ENCODE data around the gene TMEM263.

The TMEM263 gene

GRCh38 chr12:106910202-106910601 lies 45.5 kb upstream of the TMEM263 start:
- Histone ChIP-seq H3K36me3 (replicated peaks) (no peaks in the 10 kb centered on the region), H3K27ac (no peak overlapping the region), H3K27me3 (replicated peaks) (no peaks in the 10 kb centered on the region), H3K4me3 (ENCODE audit: low read depth, low read length) (no peak overlapping the region)
- in situ Hi-C loops (cut with HindIII; ENCODE audit: low pct_ligation_motif_present, low sequenced_read_pairs) = loop anchor here (25.0 kb wide), 1 partner anchor 523 kb away; no protein-coding TSS in a partner anchor
- no peak for TF ChIP-seq CTCF (IDR thresholded peaks at IDR 0.05; ENCODE audit: low read depth, low read length, missing control alignments)
- no peak for DNase-seq

- no peak for TF ChIP-seq CTCF (IDR thresholded peaks at IDR 0.05; ENCODE audit: low read depth, low read length, missing control alignments)
- in situ Hi-C loops (cut with HindIII; ENCODE audit: low pct_ligation_motif_present, low sequenced_read_pairs) = loop anchor here (25.0 kb wide), 1 partner anchor 524 kb away; no protein-coding TSS in a partner anchor
- H3K27ac ChIP-seq = no peak overlapping the region
- H3K27me3 ChIP-seq (replicated peaks) = no peaks in the 10 kb centered on the region
- H3K4me3 ChIP-seq (ENCODE audit: low read depth, low read length) = no peak overlapping the region
- H3K36me3 ChIP-seq (replicated peaks) = no peaks in the 10 kb centered on the region
- no peak for DNase-seq
Observed at GRCh38 chr12:106911581-106911980, 44.1 kb upstream of the TMEM263 start.

- TF ChIP-seq CTCF (IDR thresholded peaks at IDR 0.05; ENCODE audit: low read depth, low read length, missing control alignments) = no peak
- DNase-seq = no peak
- in situ Hi-C loops (cut with HindIII; ENCODE audit: low pct_ligation_motif_present, low sequenced_read_pairs) = loop anchor here (25.0 kb wide), 1 partner anchor 526 kb away; no protein-coding TSS in a partner anchor
- H3K4me3 ChIP-seq (ENCODE audit: low read depth, low read length) = no peak overlapping the region
- H3K27me3 ChIP-seq (replicated peaks) = no peaks in the 10 kb centered on the region
- H3K36me3 ChIP-seq (replicated peaks) = no peaks in the 10 kb centered on the region
- H3K27ac ChIP-seq = no peak overlapping the region
Observed at GRCh38 chr12:106913456-106913855, 42.3 kb upstream of the TMEM263 start.

- in situ Hi-C loops (cut with HindIII; ENCODE audit: low pct_ligation_motif_present, low sequenced_read_pairs) = loop anchor here (25.0 kb wide), 1 partner anchor 528 kb away; no protein-coding TSS in a partner anchor
- DNase-seq = no peak
- TF ChIP-seq CTCF (IDR thresholded peaks at IDR 0.05; ENCODE audit: low read depth, low read length, missing control alignments) = no peak
- no peak overlapping the region for H3K27ac ChIP-seq
- no peaks in the 10 kb centered on the region for H3K36me3 ChIP-seq (replicated peaks)
- H3K4me3 ChIP-seq (ENCODE audit: low read depth, low read length) = no peak overlapping the region
- no peaks in the 10 kb centered on the region for H3K27me3 ChIP-seq (replicated peaks)
Observed at GRCh38 chr12:106914796-106915634, 40.7 kb upstream of the TMEM263 start.

- no peak overlapping the region for H3K4me3 ChIP-seq (ENCODE audit: low read depth, low read length)
- in situ Hi-C loops (cut with HindIII; ENCODE audit: low pct_ligation_motif_present, low sequenced_read_pairs) = loop anchor here (25.0 kb wide), 1 partner anchor 528 kb away; no protein-coding TSS in a partner anchor
- H3K36me3 ChIP-seq (replicated peaks) = no peaks in the 10 kb centered on the region
- H3K27ac ChIP-seq = no peak overlapping the region
- TF ChIP-seq CTCF (IDR thresholded peaks at IDR 0.05; ENCODE audit: low read depth, low read length, missing control alignments) = no peak
- no peak for DNase-seq
- H3K27me3 ChIP-seq (replicated peaks) = no peaks in the 10 kb centered on the region
Observed at GRCh38 chr12:106915635-106916026, 40.1 kb upstream of the TMEM263 start.

All from brain microvascular endothelial cell (primary cell).